Lower leg skin (tissue), 4 donors: Measurements from ENCODE around the gene JAG2. TPM values are rescaled to one million over a fixed set of nuclear protein-coding genes. Genes with fewer than 3 reads are reported as not detected.

Experiments used
- DNase-seq, 2 donors: peaks; one replicate each; pipeline ENCODE4 v3.0.0-alpha.2; 2019; ENCODE audit warnings: low spot score in 2 of 2
- H3K4me3 ChIP-seq: fragments of 200-600 bp; sonication (generic); 2 replicates; pipeline ENCODE4 v1.5.1; 2017; ENCODE audit warnings: mild to moderate bottlenecking, low read depth; ENCODE audit not compliant: poor library complexity, severe bottlenecking
- POLR2A ChIP-seq, 2 donors: fragments of 450-650 bp; IDR thresholded peaks; one replicate each; pipeline ENCODE4 v1.6.1; 2016 to 2017; ENCODE audit warnings: antibody characterized with exemption in 2 of 2, mild to moderate bottlenecking in 1 of 2, moderate library complexity in 1 of 2
- WGBS, 2 donors: methylation state at CpG; one replicate each; pipeline ENCODE4 v1.1.5; 2018; 5-methylcytosine and 5-hydroxymethylcytosine counted together
- intact Hi-C: fragments of 100-400 bp; cut with DNase I; formaldehyde crosslinking; loops from one replicate; pipeline ENCODE4 v1.15.0; 2023; ENCODE audit warnings: low total_unique reads
- total RNA-seq, 4 donors: library from RNA; depleted of rRNA; stranded (reverse); fragments of >200 nt; gene quantifications; one replicate each; pipeline ENCODE4 v1.1.0, GENCODE V29; 2016
- TF ChIP-seq, protein P1 (sequence below), 3 donors: fragments of 450-650 bp; IDR thresholded peaks; one replicate each; pipeline ENCODE4 v1.5.1; 2016; ENCODE audit warnings: antibody characterized with exemption in 3 of 3, mild to moderate bottlenecking in 3 of 3, moderate library complexity in 2 of 3

JAG2 gene
- total RNA-seq, 4 donors from 2014 or later: 50.4 to 96.1 (median 63.1) TPM

- H3K4me3 ChIP-seq: no peak overlapping the region
- intact Hi-C loops: no loop called here
- no peak for DNase-seq
- TF ChIP-seq POLR2A (IDR thresholded peaks at IDR 0.05): no peak
- TF ChIP-seq, protein P1, sequence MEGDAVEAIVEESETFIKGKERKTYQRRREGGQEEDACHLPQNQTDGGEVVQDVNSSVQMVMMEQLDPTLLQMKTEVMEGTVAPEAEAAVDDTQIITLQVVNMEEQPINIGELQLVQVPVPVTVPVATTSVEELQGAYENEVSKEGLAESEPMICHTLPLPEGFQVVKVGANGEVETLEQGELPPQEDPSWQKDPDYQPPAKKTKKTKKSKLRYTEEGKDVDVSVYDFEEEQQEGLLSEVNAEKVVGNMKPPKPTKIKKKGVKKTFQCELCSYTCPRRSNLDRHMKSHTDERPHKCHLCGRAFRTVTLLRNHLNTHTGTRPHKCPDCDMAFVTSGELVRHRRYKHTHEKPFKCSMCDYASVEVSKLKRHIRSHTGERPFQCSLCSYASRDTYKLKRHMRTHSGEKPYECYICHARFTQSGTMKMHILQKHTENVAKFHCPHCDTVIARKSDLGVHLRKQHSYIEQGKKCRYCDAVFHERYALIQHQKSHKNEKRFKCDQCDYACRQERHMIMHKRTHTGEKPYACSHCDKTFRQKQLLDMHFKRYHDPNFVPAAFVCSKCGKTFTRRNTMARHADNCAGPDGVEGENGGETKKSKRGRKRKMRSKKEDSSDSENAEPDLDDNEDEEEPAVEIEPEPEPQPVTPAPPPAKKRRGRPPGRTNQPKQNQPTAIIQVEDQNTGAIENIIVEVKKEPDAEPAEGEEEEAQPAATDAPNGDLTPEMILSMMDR (IDR thresholded peaks at IDR 0.05): no peak
- 76 to 86% methylated on average over 31 to 48 of the region's 48 CpGs for WGBS, 2 donors
Observed at GRCh38 chr14:105155681-105156413, 12.7 kb downstream of the JAG2 start.

- TF ChIP-seq, protein P1 (IDR thresholded peaks at IDR 0.05): no peak
- no peak for TF ChIP-seq POLR2A (IDR thresholded peaks at IDR 0.05)
- WGBS, 2 donors: 77 to 85% methylated on average over 24 of the region's 24 CpGs
Observed at GRCh38 chr14:105155071-105155651, 13.4 kb downstream of the JAG2 start.

GRCh38 chr14:105154476-105154871, 14.1 kb downstream of the JAG2 start:
- H3K4me3 ChIP-seq: no peak overlapping the region
- 60 to 69% methylated on average over 12 of the region's 12 CpGs for WGBS, 2 donors
- TF ChIP-seq, protein P1 (IDR thresholded peaks at IDR 0.05): no peak
- TF ChIP-seq POLR2A (IDR thresholded peaks at IDR 0.05): no peak
- no peak for DNase-seq
- intact Hi-C loops: loop anchor here (1.0 kb wide), 1 partner anchor 36 kb away; no protein-coding TSS in a partner anchor

More at GRCh38 chr14:105155071-105155651, 13.4 kb downstream of the JAG2 start:
- intact Hi-C loops: no loop called here
- H3K4me3 ChIP-seq: no peak overlapping the region
- no peak for DNase-seq

DNA sequence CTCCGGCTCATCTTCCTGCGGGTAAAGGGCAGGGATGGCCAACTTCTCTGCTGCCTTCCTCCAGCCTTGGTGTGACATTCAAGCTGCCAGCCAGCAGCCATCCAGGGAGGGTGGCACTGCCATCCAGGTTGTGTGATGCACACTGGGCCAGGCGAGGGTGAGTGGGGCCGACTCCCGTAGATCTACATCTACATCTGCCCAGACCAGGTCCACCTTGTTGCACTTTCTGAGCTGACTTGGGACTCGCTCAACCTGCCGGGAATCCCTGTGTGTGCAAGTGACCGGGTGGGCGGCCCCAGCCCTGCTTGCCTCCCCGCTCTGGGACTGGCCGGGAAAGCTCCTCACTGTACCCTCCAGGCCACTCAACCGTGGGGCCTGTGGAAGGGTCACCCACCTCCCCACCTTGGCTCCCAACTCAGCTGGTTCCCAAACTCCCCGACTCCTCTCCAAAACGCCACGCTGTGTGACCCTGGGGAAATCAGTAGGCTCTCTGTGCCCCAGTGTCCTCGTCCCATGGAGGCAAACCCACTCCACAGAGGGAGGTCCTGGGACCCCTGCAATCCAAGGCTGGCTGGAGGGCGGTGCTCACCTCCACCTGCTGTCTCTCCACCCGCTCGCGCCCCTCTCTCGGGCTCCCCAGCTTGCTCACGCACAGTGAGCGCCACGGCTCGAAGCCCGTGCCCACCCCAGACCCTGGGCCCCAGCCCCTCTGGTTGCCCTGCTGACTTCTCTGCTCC, 14.7 kb downstream of the JAG2 start:
- no peak for DNase-seq
- no peak overlapping the region for H3K4me3 ChIP-seq
- TF ChIP-seq, protein P1 (IDR thresholded peaks at IDR 0.05): no peak
- TF ChIP-seq POLR2A (IDR thresholded peaks at IDR 0.05): no peak
- WGBS, 2 donors: 82 to 84% methylated on average over 18 to 21 of the region's 26 CpGs
- intact Hi-C loops: loop anchor here (1.0 kb wide), 1 partner anchor 36 kb away; no protein-coding TSS in a partner anchor

- 45 to 60% methylated on average over 1 to 11 of the region's 18 CpGs for WGBS, 2 donors
- no peak for DNase-seq
- H3K4me3 ChIP-seq: no peak overlapping the region
- intact Hi-C loops: no loop called here
- TF ChIP-seq, protein P1 (IDR thresholded peaks at IDR 0.05): no peak
- TF ChIP-seq POLR2A (IDR thresholded peaks at IDR 0.05): no peak
Observed at GRCh38 chr14:105153331-105153731, 15.2 kb downstream of the JAG2 start.
